IPS-20b (cell line): ENCODE measurements around the gene OPA3.

Experiments
- H3K27ac ChIP-seq: one replicate; pipeline ENCODE4 v1.5.1; 2013; ENCODE audit warnings: low read length
- H3K27me3 ChIP-seq: 2 replicates; pipeline ENCODE4 v1.6.1; 2013; ENCODE audit warnings: mild to moderate bottlenecking, low read length, inconsistent platforms; ENCODE audit not compliant: insufficient read depth
- H3K36me3 ChIP-seq: 2 replicates; pipeline ENCODE4 v1.6.1; 2013; ENCODE audit warnings: low read depth, mild to moderate bottlenecking, inconsistent platforms, low read length, moderate library complexity; ENCODE audit not compliant: insufficient read depth
- H3K4me1 ChIP-seq: 2 replicates; pipeline ENCODE4 v1.6.1; 2013; ENCODE audit warnings: mild to moderate bottlenecking, control low read depth, inconsistent platforms, low read length, moderate library complexity; ENCODE audit not compliant: insufficient read depth
- H3K4me3 ChIP-seq: 2 replicates; pipeline ENCODE4 v1.5.1; 2013; ENCODE audit warnings: mild to moderate bottlenecking, low read length, inconsistent platforms
- H3K9ac ChIP-seq: 2 replicates; pipeline ENCODE4 v1.6.1; 2013; ENCODE audit warnings: low read depth, mild to moderate bottlenecking, inconsistent platforms, low read length, moderate library complexity
- H3K9me3 ChIP-seq: 2 replicates; pipeline ENCODE4 v1.6.1; 2013; ENCODE audit warnings: mild to moderate bottlenecking, low read depth, low read length, inconsistent platforms; ENCODE audit not compliant: insufficient read depth

OPA3 gene

DNA sequence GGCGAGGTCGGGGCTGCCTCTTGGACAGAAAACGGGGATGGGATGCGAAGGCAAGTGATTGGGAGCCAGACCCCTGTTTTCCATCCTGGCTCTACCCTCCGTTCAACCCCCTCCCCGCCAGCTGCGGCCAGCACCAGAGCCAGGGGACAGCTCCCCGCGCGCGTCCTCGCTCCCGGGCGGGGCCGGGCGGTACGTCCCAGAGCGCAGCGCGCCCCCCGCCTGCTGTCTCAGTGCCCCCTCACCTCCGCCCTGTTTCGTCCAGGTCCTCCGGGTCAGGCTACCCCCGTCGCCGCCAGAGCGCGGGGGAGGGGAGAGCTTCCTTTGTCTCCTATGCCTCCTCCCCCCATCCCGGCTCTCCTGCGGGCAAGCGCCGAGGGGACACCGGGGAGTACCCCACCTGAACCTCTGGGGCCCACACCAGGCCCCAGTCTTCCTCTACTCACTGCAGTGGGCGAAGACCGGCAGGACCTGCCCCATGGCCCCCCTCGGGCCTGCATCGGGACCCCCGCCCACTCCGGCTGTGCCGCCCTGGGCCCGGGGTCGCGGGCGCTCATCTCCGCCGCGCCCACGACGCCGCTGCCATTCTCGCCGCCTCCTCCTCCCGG lies 88.2 kb downstream of the OPA3 start:
- no peaks in the 10 kb centered on the region for H3K36me3 ChIP-seq
- peaks cover 48% of the 10 kb centered on the region for H3K27me3 ChIP-seq
- peak overlapping the region; percentile 51; the same call in 1 of the 2 replicates for H3K9ac ChIP-seq
- no peaks in the 10 kb centered on the region for H3K9me3 ChIP-seq
- peak overlapping the region; percentile 79 for H3K4me3 ChIP-seq
- H3K27ac ChIP-seq = no peak overlapping the region
- H3K4me1 ChIP-seq = peaks cover 7% of the 10 kb centered on the region; the same call in 1 of the 2 replicates

- Histone ChIP-seq H3K9ac (no peak overlapping the region), H3K27me3 (peaks cover 42% of the 10 kb centered on the region), H3K4me3 (no peak overlapping the region), H3K27ac (no peak overlapping the region), H3K4me1 (peaks cover 4% of the 10 kb centered on the region; the same call in 1 of the 2 replicates), H3K9me3 (no peaks in the 10 kb centered on the region), H3K36me3 (no peaks in the 10 kb centered on the region)
Observed at GRCh38 chr19:45495178-45495577, 89.4 kb downstream of the OPA3 start.

GRCh38 chr19:45494261-45494916 lies 90.2 kb downstream of the OPA3 start:
- no peaks in the 10 kb centered on the region for H3K36me3 ChIP-seq
- peaks cover 34% of the 10 kb centered on the region for H3K27me3 ChIP-seq
- no peak overlapping the region for H3K9ac ChIP-seq
- no peaks in the 10 kb centered on the region for H3K9me3 ChIP-seq
- peaks cover 4% of the 10 kb centered on the region; the same call in 1 of the 2 replicates for H3K4me1 ChIP-seq
- H3K27ac ChIP-seq = no peak overlapping the region
- H3K4me3 ChIP-seq = no peak overlapping the region

DNA sequence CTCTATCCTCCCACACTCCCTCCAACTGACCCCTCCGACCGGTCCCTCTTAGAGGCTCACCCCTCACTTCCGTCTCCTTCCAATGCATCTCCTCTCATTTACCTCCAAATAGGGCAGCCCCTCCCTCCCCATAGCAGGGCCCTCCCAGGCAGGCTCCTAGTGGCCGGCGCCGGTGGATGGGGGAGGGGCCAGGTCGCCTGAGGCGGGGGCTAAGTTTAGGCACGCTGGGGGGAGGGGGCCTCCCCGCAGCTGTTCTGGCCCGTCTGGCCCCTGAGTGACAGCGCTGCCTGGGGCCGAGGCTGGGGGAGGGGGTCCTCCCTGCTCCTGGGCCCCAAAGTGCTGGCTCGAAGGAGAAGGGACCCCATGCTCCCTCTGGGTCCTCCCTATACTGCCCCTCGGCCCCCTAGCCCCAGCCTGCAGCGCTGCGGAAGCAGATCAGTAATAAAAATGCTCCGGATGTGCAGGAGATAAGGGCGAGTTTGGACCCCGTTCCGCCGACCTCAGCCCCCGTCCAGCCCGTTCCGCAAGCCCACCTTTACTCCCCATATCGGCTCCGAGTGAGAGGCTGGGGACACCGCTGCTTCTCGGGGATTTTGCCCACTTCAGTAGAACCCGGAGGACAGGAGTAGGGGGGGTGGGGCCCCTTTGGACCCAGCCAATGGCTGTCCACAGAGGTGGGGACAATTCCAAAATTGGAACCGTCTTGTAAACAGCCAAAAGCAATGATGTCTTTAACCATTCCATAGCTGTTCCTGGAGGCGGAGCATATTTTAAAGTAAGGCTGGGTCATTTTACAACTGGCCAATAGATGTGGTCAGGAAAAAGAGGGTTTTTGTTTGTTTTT lies 91.8 kb downstream of the OPA3 start:
- peaks cover 18% of the 10 kb centered on the region for H3K27me3 ChIP-seq
- peaks cover under 1% of the 10 kb centered on the region; the same call in 1 of the 2 replicates for H3K4me1 ChIP-seq
- H3K4me3 ChIP-seq = peak overlapping the region; percentile 89
- H3K9ac ChIP-seq = peak overlapping the region; percentile 84; the same call in 1 of the 2 replicates
- H3K9me3 ChIP-seq = no peaks in the 10 kb centered on the region
- no peaks in the 10 kb centered on the region for H3K36me3 ChIP-seq
- H3K27ac ChIP-seq = peak overlapping the region; percentile 58

GRCh38 chr19:45492137-45492626 lies 92.4 kb downstream of the OPA3 start:
- H3K4me3 ChIP-seq = peak overlapping the region; percentile 89

GRCh38 chr19:45489216-45489855 lies 95.3 kb downstream of the OPA3 start:
- Histone ChIP-seq H3K36me3 (no peaks in the 10 kb centered on the region), H3K27me3 (no peaks in the 10 kb centered on the region), H3K27ac (no peak overlapping the region), H3K9ac (no peak overlapping the region), H3K9me3 (no peaks in the 10 kb centered on the region), H3K4me3 (no peak overlapping the region), H3K4me1 (no peaks in the 10 kb centered on the region; the same call in 1 of the 2 replicates)

More at GRCh38 chr19:45492137-45492626, 92.4 kb downstream of the OPA3 start:
- H3K9me3 ChIP-seq = no peaks in the 10 kb centered on the region
- H3K9ac ChIP-seq = peak overlapping the region; percentile 7; the same call in 1 of the 2 replicates
- H3K27me3 ChIP-seq = peaks cover 13% of the 10 kb centered on the region
- no peak overlapping the region for H3K27ac ChIP-seq
- H3K36me3 ChIP-seq = no peaks in the 10 kb centered on the region
- H3K4me1 ChIP-seq = no peaks in the 10 kb centered on the region; the same call in 1 of the 2 replicates

GRCh38 chr19:45488708-45489107 lies 95.9 kb downstream of the OPA3 start:
- Histone ChIP-seq H3K9ac (no peak overlapping the region), H3K36me3 (no peaks in the 10 kb centered on the region), H3K27me3 (no peaks in the 10 kb centered on the region), H3K4me1 (no peaks in the 10 kb centered on the region; the same call in 1 of the 2 replicates), H3K4me3 (no peak overlapping the region), H3K9me3 (no peaks in the 10 kb centered on the region), H3K27ac (no peak overlapping the region)

DNA sequence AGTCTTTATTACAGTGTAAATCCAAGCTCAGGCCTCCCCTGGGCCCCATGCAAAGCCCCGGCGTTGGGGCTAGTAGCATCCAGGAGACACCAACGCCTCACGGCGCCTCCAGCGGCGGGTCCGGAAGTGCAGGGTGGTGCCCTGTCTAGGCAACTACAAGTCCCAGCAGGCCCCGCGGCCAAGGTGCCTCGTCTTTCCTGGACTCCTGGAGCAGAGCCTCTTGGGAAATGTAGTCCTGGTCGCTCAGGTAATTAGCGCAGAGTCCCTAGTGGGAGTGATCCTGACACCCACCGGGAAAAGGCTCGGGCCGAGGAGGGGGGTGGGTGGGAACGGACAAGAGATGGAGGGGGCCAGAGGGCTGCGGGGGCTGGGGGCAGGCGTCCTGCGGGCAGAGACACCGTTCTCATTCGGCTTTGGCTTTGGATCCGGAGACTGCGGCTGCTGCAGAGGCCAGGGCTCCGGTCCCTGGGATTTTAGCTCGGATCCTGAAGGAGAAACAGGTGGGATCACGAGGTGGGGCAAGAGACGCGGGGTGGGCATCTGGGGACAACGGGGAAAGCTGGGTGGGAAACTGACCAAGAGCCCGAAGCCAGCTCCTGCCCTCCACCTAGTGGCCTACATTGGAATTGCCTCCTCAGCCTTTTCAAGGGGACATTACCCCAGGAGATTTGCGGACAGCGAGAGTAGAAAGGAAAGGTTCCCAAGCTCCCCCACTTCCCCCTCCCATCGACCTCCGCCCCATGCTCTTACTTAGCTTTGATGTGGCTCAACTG lies 99.1 kb downstream of the OPA3 start:
- H3K9me3 ChIP-seq = no peaks in the 10 kb centered on the region
- H3K36me3 ChIP-seq = no peaks in the 10 kb centered on the region
- H3K9ac ChIP-seq = peak overlapping the region; percentile 68; the same call in 1 of the 2 replicates
- peak overlapping the region; percentile 70 for H3K4me3 ChIP-seq
- peak overlapping the region; percentile 60 for H3K27ac ChIP-seq
- H3K27me3 ChIP-seq = no peaks in the 10 kb centered on the region
- no peaks in the 10 kb centered on the region for H3K4me1 ChIP-seq

GRCh38 chr19:45484273-45484945 lies 100.2 kb downstream of the OPA3 start:
- H3K4me1 ChIP-seq = no peaks in the 10 kb centered on the region
- no peak overlapping the region for H3K27ac ChIP-seq

DNA sequence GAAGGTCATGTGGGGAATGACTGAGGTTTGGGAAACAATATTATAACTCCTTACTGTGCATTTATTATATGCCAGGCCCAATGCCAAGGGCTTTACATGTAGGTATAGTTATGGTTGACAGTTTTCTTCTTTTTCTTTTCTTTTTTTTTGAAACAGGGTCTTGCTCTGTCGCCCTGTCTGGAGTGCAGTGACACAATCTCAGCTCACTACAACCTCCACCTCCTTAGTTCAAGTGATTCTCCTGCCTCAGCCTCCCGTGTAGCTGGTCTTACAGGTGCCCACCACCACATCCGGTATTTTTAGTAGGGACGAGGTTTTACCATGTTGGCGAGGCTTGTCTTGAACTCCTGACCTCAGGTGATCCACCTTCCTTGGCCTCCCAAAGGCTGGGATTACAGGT lies 101.6 kb downstream of the OPA3 start:
- Histone ChIP-seq H3K36me3 (no peaks in the 10 kb centered on the region), H3K27me3 (no peaks in the 10 kb centered on the region), H3K9ac (no peak overlapping the region), H3K4me1 (no peaks in the 10 kb centered on the region), H3K4me3 (no peak overlapping the region), H3K27ac (no peak overlapping the region), H3K9me3 (no peaks in the 10 kb centered on the region)

More at GRCh38 chr19:45484273-45484945, 100.2 kb downstream of the OPA3 start:
- no peaks in the 10 kb centered on the region for H3K9me3 ChIP-seq
- H3K4me3 ChIP-seq = no peak overlapping the region
- H3K36me3 ChIP-seq = no peaks in the 10 kb centered on the region
- H3K9ac ChIP-seq = no peak overlapping the region
- no peaks in the 10 kb centered on the region for H3K27me3 ChIP-seq
